Keratinocyte (primary cell): ENCODE data around the gene TRAF3IP3.

Experiments used
- CTCF ChIP-seq, 3 experiments: IDR thresholded peaks in 1 of 3; conservative IDR thresholded peaks in 1 of 3; optimal IDR thresholded peaks in 1 of 3; 2 replicates in 2 of 3; 3 replicates in 1 of 3; pipeline versions ENCODE3 to v1.5.1; 2011; ENCODE audit warnings: low read length in 3 of 3, mild to moderate bottlenecking in 3 of 3, moderate library complexity in 2 of 3, control low read depth in 1 of 3, inconsistent platforms in 1 of 3; ENCODE audit not compliant: insufficient read depth in 2 of 3; ENCODE audit errors: extremely low read depth in 1 of 3
- EZH2 ChIP-seq: IDR thresholded peaks from one replicate; pipeline ENCODE4 v1.6.1; 2012; ENCODE audit warnings: inconsistent platforms, mild to moderate bottlenecking, low read length, moderate library complexity

- TF ChIP-seq CTCF (optimal IDR thresholded peaks at IDR 0.05 in 1 of 3, IDR thresholded peaks at IDR 0.05 in 1 of 3, conservative IDR thresholded peaks at IDR 0.05 in 1 of 3; ENCODE audit: extremely low read depth in 1 of 3, insufficient read depth in 2 of 3, low read length in 3 of 3) (no peak), EZH2 (no peak)
Measured at GRCh38 chr1:209710847-209711246, 45.0 kb upstream of the TRAF3IP3 start.
